Activated CD4-positive, alpha-beta T cell treated with anti-CD3 and anti-CD28 coated beads, Interleukin-2, Interleukin-4, amounts not matched to agents 100 ng/mL and 50 ng/mL, durations not matched to agents 16 hours and 8 hours (primary cell): Measurements from ENCODE around the gene LRRC27.
"Not testable (repeated sequence)": the region's sequence is repeated elsewhere in the genome, so short reads cannot be mapped to it uniquely, and the experiment has no call there.

Experiments used
- DNase-seq: peaks from one replicate; pipeline ENCODE4 v3.0.0-alpha.2; 2020; ENCODE audit warnings: low spot score

The LRRC27 gene

GRCh38 chr10:132374612-132375011, 42.6 kb downstream of the LRRC27 start:
- no peak for DNase-seq

GRCh38 chr10:132375116-132375794, 43.3 kb downstream of the LRRC27 start:
- DNase-seq: no peak

GRCh38 chr10:132375795-132376297, 43.9 kb downstream of the LRRC27 start:
- DNase-seq: no peak

- no peak for DNase-seq
Observed at GRCh38 chr10:132376394-132376851, 44.4 kb downstream of the LRRC27 start.

- DNase-seq: no peak
Observed at GRCh38 chr10:132377326-132377725, 45.3 kb downstream of the LRRC27 start.

- not testable (repeated sequence) for DNase-seq
Observed at GRCh38 chr10:132379026-132379425, 47.0 kb downstream of the LRRC27 start.

GRCh38 chr10:132380986-132381385, 49.0 kb downstream of the LRRC27 start:
- DNase-seq: not testable (repeated sequence)

GRCh38 chr10:132381741-132382140, 49.7 kb downstream of the LRRC27 start:
- DNase-seq: no peak

- DNase-seq: no peak
Observed at GRCh38 chr10:132382231-132382922, 50.4 kb downstream of the LRRC27 start.

- DNase-seq: no peak
Observed at GRCh38 chr10:132383101-132383500, 51.1 kb downstream of the LRRC27 start.

- DNase-seq: no peak
Observed at GRCh38 chr10:132383751-132384196, 51.8 kb downstream of the LRRC27 start.

GRCh38 chr10:132384618-132385388, 52.8 kb downstream of the LRRC27 start:
- DNase-seq: no peak

- DNase-seq: no peak
Observed at GRCh38 chr10:132385389-132385667, 53.3 kb downstream of the LRRC27 start.

GRCh38 chr10:132385721-132386418, 53.9 kb downstream of the LRRC27 start:
- DNase-seq: no peak

- DNase-seq: no peak
Observed at GRCh38 chr10:132386419-132386831, 54.4 kb downstream of the LRRC27 start.

- not testable (repeated sequence) for DNase-seq
Observed at GRCh38 chr10:132386896-132387295, 54.9 kb downstream of the LRRC27 start.

- DNase-seq: peak; percentile 43
Observed at GRCh38 chr10:132387764-132388210, 55.8 kb downstream of the LRRC27 start.

GRCh38 chr10:132388891-132389432, 57.0 kb downstream of the LRRC27 start:
- DNase-seq: no peak

- no peak for DNase-seq
Observed at GRCh38 chr10:132389433-132390169, 57.6 kb downstream of the LRRC27 start.

GRCh38 chr10:132390170-132390920, 58.4 kb downstream of the LRRC27 start:
- no peak for DNase-seq
